Measurements from ENCODE around the gene PSMA6.

- TF ChIP-seq CTCF (IDR thresholded peaks at IDR 0.05) (no peak), POLR2AphosphoS5 (IDR thresholded peaks at IDR 0.05) (no peak), POLR2A (IDR thresholded peaks at IDR 0.05) (no peak)
These were observed 784 bp downstream of the PSMA6 start for GRCh38 chr14:35292770-35293561.
